Posterior vena cava (tissue), 2 donors: Measurements from ENCODE around the gene AOAH. TPM values are rescaled to one million over a fixed set of nuclear protein-coding genes. Genes with fewer than 3 reads are reported as not detected.
"Not testable (repeated sequence)": the region's sequence is repeated elsewhere in the genome, so short reads cannot be mapped to it uniquely, and the experiment has no call there.

Source experiments
- DNase-seq: peaks from one replicate; pipeline ENCODE4 v3.0.0-alpha.2; 2020; ENCODE audit warnings: low spot score
- intact Hi-C, 2 donors: fragments of 100-400 bp; cut with DNase I; formaldehyde crosslinking; loops; one replicate each; pipeline versions ENCODE4 v1.14.1 to v1.14.2; 2022 to 2023
- total RNA-seq, 2 donors: library from RNA; stranded (reverse); fragmentation: NEBNext Ultra II Directional; extraction: Animal tissue kit (Norgen Biotek cat#: 25700); gene quantifications; one replicate each; pipeline ENCODE4 v1.2.1, GENCODE V29; 2021
- donor health status: DM: yes; HTN: yes; CAD: no.
- donor health status: DM: yes; HTN: yes; CAD: no.

AOAH gene
- total RNA-seq, 2 donors from 2014 or later = 6.1 to 12.9 TPM

- no peak for DNase-seq
- intact Hi-C loops = no loop called here
These were observed 14.0 kb downstream of the AOAH start for GRCh38 chr7:36710186-36710791.

GRCh38 chr7:36708767-36709166 lies 15.5 kb downstream of the AOAH start:
- no peak for DNase-seq
- intact Hi-C loops = no loop called here

- DNase-seq = no peak
- intact Hi-C loops = no loop called here
These were observed 16.4 kb downstream of the AOAH start for GRCh38 chr7:36707898-36708297.

GRCh38 chr7:36707465-36707864 lies 16.8 kb downstream of the AOAH start:
- intact Hi-C loops = no loop called here
- DNase-seq = no peak

GRCh38 chr7:36703860-36704259 lies 20.4 kb downstream of the AOAH start:
- DNase-seq, intact Hi-C loops: not testable (repeated sequence)

GRCh38 chr7:36692456-36692855 lies 31.8 kb downstream of the AOAH start:
- DNase-seq = no peak
- intact Hi-C loops = no loop called here

- DNase-seq = no peak
- intact Hi-C loops = no loop called here
These were observed 32.3 kb downstream of the AOAH start for GRCh38 chr7:36691983-36692382.

- intact Hi-C loops = no loop called here
- DNase-seq = no peak
These were observed 33.6 kb downstream of the AOAH start for GRCh38 chr7:36690514-36691187.

GRCh38 chr7:36690041-36690440 lies 34.3 kb downstream of the AOAH start:
- no peak for DNase-seq
- intact Hi-C loops = no loop called here

- intact Hi-C loops = no loop called here
- DNase-seq = no peak
These were observed 37.8 kb downstream of the AOAH start for GRCh38 chr7:36686499-36686898.

- intact Hi-C loops = no loop called here
- no peak for DNase-seq
These were observed 39.3 kb downstream of the AOAH start for GRCh38 chr7:36684954-36685353.

GRCh38 chr7:36683695-36684357 lies 40.5 kb downstream of the AOAH start:
- intact Hi-C loops = no loop called here
- DNase-seq = no peak

- intact Hi-C loops = no loop called here
- DNase-seq = no peak
These were observed 41.2 kb downstream of the AOAH start for GRCh38 chr7:36683111-36683510.

GRCh38 chr7:36682102-36682501 lies 42.2 kb downstream of the AOAH start:
- intact Hi-C loops = no loop called here
- DNase-seq = no peak

- DNase-seq = no peak
- intact Hi-C loops = no loop called here
These were observed 46.4 kb downstream of the AOAH start for GRCh38 chr7:36677769-36678437.

GRCh38 chr7:36673703-36674102 lies 50.6 kb downstream of the AOAH start:
- intact Hi-C loops = no loop called here
- no peak for DNase-seq

- DNase-seq = no peak
- intact Hi-C loops = no loop called here
These were observed 52.9 kb downstream of the AOAH start for GRCh38 chr7:36671432-36671829.

- no peak for DNase-seq
These were observed 53.5 kb downstream of the AOAH start for GRCh38 chr7:36670585-36671431.

GRCh38 chr7:36668750-36669149 lies 55.5 kb downstream of the AOAH start:
- intact Hi-C loops = no loop called here
- no peak for DNase-seq

More at GRCh38 chr7:36670585-36671431, 53.5 kb downstream of the AOAH start:
- intact Hi-C loops = no loop called here
